ENCODE data around the gene TES. TPM values are rescaled to one million over a fixed set of nuclear protein-coding genes. Genes with fewer than 3 reads are reported as not detected.
A peak's percentile ranks its signal among the peaks of the same experiment; 100 is the strongest.

TES gene
- total RNA-seq, 2 experiments from 2014 or later = 74.0 to 76.4 TPM

DNA sequence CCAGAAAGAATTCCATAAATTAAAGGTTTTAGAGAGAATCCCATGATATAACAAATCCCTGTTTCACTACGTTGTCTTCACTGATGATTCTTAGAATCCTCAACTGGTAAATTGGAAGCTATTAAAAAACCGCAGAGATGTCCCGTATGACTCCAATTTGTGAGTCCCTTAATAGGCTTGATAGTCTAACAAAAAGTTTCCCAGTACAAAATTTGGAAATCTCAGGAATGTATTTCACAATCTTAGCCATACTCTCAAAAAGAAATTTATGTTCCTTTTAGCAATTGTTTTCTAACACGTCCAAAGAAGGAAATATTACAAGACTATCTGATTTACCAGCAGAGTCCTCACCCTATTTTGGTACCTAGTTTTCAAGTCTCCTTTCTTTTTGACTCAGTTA, 2.5 kb downstream of the TES start:
- no peak for DNase-seq
- H3K4me3 Mint-ChIP-seq = peak overlapping the region; percentile 87
- H3K9me3 Mint-ChIP-seq = no peaks in the 10 kb centered on the region
- H3K27ac Mint-ChIP-seq = peak overlapping the region; percentile 97
- peaks cover 50% of the 10 kb centered on the region for H3K4me1 Mint-ChIP-seq (ENCODE audit: low read depth)
- peaks cover 1% of the 10 kb centered on the region for H3K36me3 Mint-ChIP-seq (ENCODE audit: low read depth)
- CTCF ChIA-PET = interaction anchor here (1.0 to 2.5 kb wide), 4 partner anchors 22 to 33 kb away, joined by 3 to 17 read pairs (median 3); no protein-coding TSS in a partner anchor
- H3K27me3 Mint-ChIP-seq (ENCODE audit: low read depth) = no peaks in the 10 kb centered on the region
- intact Hi-C loops (cut with micrococcal nuclease) = loop anchor here (5.0 to 10.0 kb wide), 6 partner anchors 742 to 1972 kb away; partner anchors contain the start of genes LSM8, MDFIC and ST7

GRCh38 chr7:116213361-116214130, 3.2 kb downstream of the TES start:
- H3K4me3 Mint-ChIP-seq = peak overlapping the region; percentile 87
- H3K27me3 Mint-ChIP-seq (ENCODE audit: low read depth) = no peaks in the 10 kb centered on the region
- CTCF ChIA-PET = interaction anchor here (1.0 to 1.4 kb wide), 2 partner anchors 22 to 33 kb away, joined by 3 read pairs; no protein-coding TSS in a partner anchor
- intact Hi-C loops (cut with micrococcal nuclease) = loop anchor here (5.0 to 10.0 kb wide), 6 partner anchors 741 to 1971 kb away; partner anchors contain the start of genes LSM8, MDFIC and ST7
- H3K27ac Mint-ChIP-seq = peak overlapping the region; percentile 97
- H3K36me3 Mint-ChIP-seq (ENCODE audit: low read depth) = peaks cover 1% of the 10 kb centered on the region
- DNase-seq = no peak
- no peaks in the 10 kb centered on the region for H3K9me3 Mint-ChIP-seq
- peaks cover 57% of the 10 kb centered on the region for H3K4me1 Mint-ChIP-seq (ENCODE audit: low read depth)

- CTCF ChIA-PET = interaction anchor here (0.6 to 1.0 kb wide), 2 partner anchors 35 to 113 kb away, joined by 3 to 4 read pairs; no protein-coding TSS in a partner anchor
- no peaks in the 10 kb centered on the region for H3K27me3 Mint-ChIP-seq (ENCODE audit: low read depth)
Observed at GRCh38 chr7:116214921-116215320, 4.6 kb downstream of the TES start.

GRCh38 chr7:116215551-116215950, 5.2 kb downstream of the TES start:
- Mint-ChIP-seq H3K9me3 (no peaks in the 10 kb centered on the region), H3K36me3 (ENCODE audit: low read depth) (peaks cover 1% of the 10 kb centered on the region), H3K4me1 (ENCODE audit: low read depth) (peaks cover 63% of the 10 kb centered on the region), H3K4me3 (no peak overlapping the region), H3K27ac (peak overlapping the region; percentile 54), H3K27me3 (ENCODE audit: low read depth) (no peaks in the 10 kb centered on the region)
- CTCF ChIA-PET = interaction anchor here (0.6 to 2.1 kb wide), 3 partner anchors 21 to 113 kb away, joined by 3 to 19 read pairs (median 4); no protein-coding TSS in a partner anchor
- DNase-seq = no peak
- intact Hi-C loops (cut with micrococcal nuclease) = loop anchor here (10.0 kb wide), 4 partner anchors 739 to 1969 kb away; partner anchors contain the start of genes LSM8 and ST7

More at GRCh38 chr7:116214921-116215320, 4.6 kb downstream of the TES start:
- intact Hi-C loops (cut with micrococcal nuclease) = loop anchor here (5.0 to 10.0 kb wide), 6 partner anchors 740 to 1970 kb away; partner anchors contain the start of genes LSM8, MDFIC and ST7
- H3K9me3 Mint-ChIP-seq = no peaks in the 10 kb centered on the region
- H3K4me1 Mint-ChIP-seq (ENCODE audit: low read depth) = peaks cover 60% of the 10 kb centered on the region
- peak overlapping the region; percentile 59 for H3K27ac Mint-ChIP-seq
- DNase-seq = no peak
- peaks cover 1% of the 10 kb centered on the region for H3K36me3 Mint-ChIP-seq (ENCODE audit: low read depth)
- H3K4me3 Mint-ChIP-seq = peak overlapping the region; percentile 23

DNA sequence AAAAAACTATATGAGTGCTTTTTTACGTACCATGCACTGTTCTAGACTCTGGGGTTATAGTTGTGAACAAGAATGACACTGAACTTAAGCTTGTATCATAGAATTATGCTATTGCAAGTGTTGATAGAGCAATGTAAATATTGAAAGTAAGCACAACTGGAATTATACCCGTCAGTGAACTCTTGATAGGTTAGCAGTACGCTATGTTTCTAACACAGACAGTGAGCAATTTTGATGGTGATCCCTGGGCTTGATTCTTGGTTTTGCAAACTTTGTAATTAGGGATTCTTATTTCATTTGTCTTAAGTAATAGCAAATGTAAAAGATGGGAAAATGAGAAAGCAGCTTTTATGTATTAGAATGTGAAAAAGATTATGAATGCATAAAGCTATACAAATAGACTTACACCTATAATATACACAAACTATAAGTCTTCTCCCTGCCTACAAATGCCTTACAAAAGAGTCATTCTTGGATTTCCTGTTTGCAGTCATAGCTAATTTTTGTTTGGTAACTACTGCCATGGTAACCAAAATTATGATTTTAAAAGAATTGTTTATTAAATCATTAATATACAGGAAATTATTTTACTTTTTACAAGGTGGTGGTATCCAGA, 6.7 kb downstream of the TES start:
- Mint-ChIP-seq H3K4me1 (ENCODE audit: low read depth) (peaks cover 75% of the 10 kb centered on the region), H3K4me3 (no peak overlapping the region), H3K27ac (peak overlapping the region; percentile 52), H3K27me3 (ENCODE audit: low read depth) (no peaks in the 10 kb centered on the region), H3K36me3 (ENCODE audit: low read depth) (no peaks in the 10 kb centered on the region), H3K9me3 (no peaks in the 10 kb centered on the region)
- intact Hi-C loops (cut with micrococcal nuclease) = loop anchor here (10.0 kb wide), 4 partner anchors 738 to 1968 kb away; partner anchors contain the start of genes LSM8 and ST7
- no peak for DNase-seq
- CTCF ChIA-PET = interaction anchor here (1.0 to 2.1 kb wide), 4 partner anchors 14 to 371 kb away, joined by 3 to 19 read pairs (median 6); no protein-coding TSS in a partner anchor

GRCh38 chr7:116218051-116218645, 7.8 kb downstream of the TES start:
- H3K9me3 Mint-ChIP-seq = no peaks in the 10 kb centered on the region
- DNase-seq = no peak
- H3K4me3 Mint-ChIP-seq = no peak overlapping the region
- H3K4me1 Mint-ChIP-seq (ENCODE audit: low read depth) = peaks cover 77% of the 10 kb centered on the region
- H3K36me3 Mint-ChIP-seq (ENCODE audit: low read depth) = no peaks in the 10 kb centered on the region
- H3K27me3 Mint-ChIP-seq (ENCODE audit: low read depth) = no peaks in the 10 kb centered on the region
- intact Hi-C loops (cut with micrococcal nuclease) = loop anchor here (10.0 kb wide), 4 partner anchors 737 to 1967 kb away; partner anchors contain the start of genes LSM8 and ST7
- CTCF ChIA-PET = interaction anchor here (3.3 kb wide), 1 partner anchor 18 kb away, joined by 20 read pairs; no protein-coding TSS in a partner anchor
- no peak overlapping the region for H3K27ac Mint-ChIP-seq

- Mint-ChIP-seq H3K4me1 (ENCODE audit: low read depth) (peaks cover 79% of the 10 kb centered on the region), H3K36me3 (ENCODE audit: low read depth) (no peaks in the 10 kb centered on the region), H3K9me3 (no peaks in the 10 kb centered on the region), H3K27ac (no peak overlapping the region), H3K4me3 (no peak overlapping the region), H3K27me3 (ENCODE audit: low read depth) (no peaks in the 10 kb centered on the region)
- intact Hi-C loops (cut with micrococcal nuclease) = loop anchor here (10.0 kb wide), 4 partner anchors 736 to 1966 kb away; partner anchors contain the start of genes LSM8 and ST7
- CTCF ChIA-PET = interaction anchor here (0.7 to 3.3 kb wide), 5 partner anchors 8 to 40 kb away, joined by 3 to 20 read pairs (median 3); no protein-coding TSS in a partner anchor
- no peak for DNase-seq
Observed at GRCh38 chr7:116218747-116219146, 8.4 kb downstream of the TES start.

DNA sequence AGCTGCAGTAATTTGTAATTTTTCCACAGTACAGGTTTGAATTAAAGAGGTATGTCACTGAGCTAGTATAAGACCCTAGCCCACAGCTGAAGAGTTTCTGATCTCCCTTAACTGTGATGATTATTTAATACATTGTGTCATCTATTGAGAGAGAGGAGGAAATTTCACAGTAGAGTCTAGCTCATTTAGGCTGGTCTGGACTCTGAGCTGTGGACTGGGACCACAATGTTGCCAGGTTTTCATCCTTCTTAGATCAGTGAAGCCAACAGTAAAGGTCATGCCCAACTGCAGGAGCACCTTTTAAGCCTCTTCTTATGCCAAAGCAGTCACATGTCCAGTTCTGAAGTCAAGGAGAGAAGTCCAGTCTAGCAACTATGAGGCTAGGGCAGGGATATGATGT, 8.9 kb downstream of the TES start:
- CTCF ChIA-PET = interaction anchor here (0.5 to 3.3 kb wide), 6 partner anchors 8 to 43 kb away, joined by 3 to 20 read pairs (median 3); no protein-coding TSS in a partner anchor
- intact Hi-C loops (cut with micrococcal nuclease) = loop anchor here (10.0 kb wide), 4 partner anchors 736 to 1966 kb away; partner anchors contain the start of genes LSM8 and ST7
- Mint-ChIP-seq H3K36me3 (ENCODE audit: low read depth) (no peaks in the 10 kb centered on the region), H3K9me3 (no peaks in the 10 kb centered on the region), H3K27me3 (ENCODE audit: low read depth) (no peaks in the 10 kb centered on the region), H3K27ac (no peak overlapping the region), H3K4me3 (no peak overlapping the region), H3K4me1 (ENCODE audit: low read depth) (peaks cover 81% of the 10 kb centered on the region)
- DNase-seq = no peak

DNA sequence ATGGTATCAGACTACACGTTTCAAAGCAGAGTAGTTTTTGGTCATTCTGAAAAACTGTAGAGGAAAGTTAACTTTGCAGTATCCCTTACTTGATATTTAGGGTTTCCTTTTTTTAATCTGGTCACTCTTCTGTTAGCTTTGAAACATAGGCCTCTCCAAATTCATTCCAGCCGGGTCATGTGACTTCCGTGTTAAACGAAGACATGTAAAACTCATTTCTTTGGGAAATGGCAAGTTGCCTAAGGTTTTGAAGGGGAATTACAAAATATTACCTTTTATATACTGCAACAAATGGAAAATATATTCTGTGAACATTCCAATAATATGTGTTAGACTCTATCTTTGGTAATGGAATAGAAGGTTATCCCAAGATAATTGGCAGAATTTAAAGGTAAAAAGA, 9.5 kb downstream of the TES start:
- no peak overlapping the region for H3K27ac Mint-ChIP-seq
- H3K4me3 Mint-ChIP-seq = no peak overlapping the region
- intact Hi-C loops (cut with micrococcal nuclease) = loop anchor here (10.0 kb wide), 4 partner anchors 735 to 1965 kb away; partner anchors contain the start of genes LSM8 and ST7
- DNase-seq = no peak
- no peaks in the 10 kb centered on the region for H3K36me3 Mint-ChIP-seq (ENCODE audit: low read depth)
- peaks cover 81% of the 10 kb centered on the region for H3K4me1 Mint-ChIP-seq (ENCODE audit: low read depth)
- no peaks in the 10 kb centered on the region for H3K9me3 Mint-ChIP-seq
- H3K27me3 Mint-ChIP-seq (ENCODE audit: low read depth) = no peaks in the 10 kb centered on the region
- CTCF ChIA-PET = interaction anchor here (0.5 to 3.3 kb wide), 6 partner anchors 13 to 44 kb away, joined by 3 to 20 read pairs (median 3); no protein-coding TSS in a partner anchor

- DNase-seq = no peak
- no peaks in the 10 kb centered on the region for H3K36me3 Mint-ChIP-seq (ENCODE audit: low read depth)
- CTCF ChIA-PET = interaction anchor here (0.6 to 1.1 kb wide), 2 partner anchors 42 to 54 kb away, joined by 4 to 7 read pairs; no protein-coding TSS in a partner anchor
- no peaks in the 10 kb centered on the region for H3K9me3 Mint-ChIP-seq
- H3K27ac Mint-ChIP-seq = no peak overlapping the region
- intact Hi-C loops (cut with micrococcal nuclease) = no loop called here
- H3K27me3 Mint-ChIP-seq (ENCODE audit: low read depth) = no peaks in the 10 kb centered on the region
- no peak overlapping the region for H3K4me3 Mint-ChIP-seq
- peaks cover 83% of the 10 kb centered on the region for H3K4me1 Mint-ChIP-seq (ENCODE audit: low read depth)
Observed at GRCh38 chr7:116222501-116222900, 12.2 kb downstream of the TES start.

DNA sequence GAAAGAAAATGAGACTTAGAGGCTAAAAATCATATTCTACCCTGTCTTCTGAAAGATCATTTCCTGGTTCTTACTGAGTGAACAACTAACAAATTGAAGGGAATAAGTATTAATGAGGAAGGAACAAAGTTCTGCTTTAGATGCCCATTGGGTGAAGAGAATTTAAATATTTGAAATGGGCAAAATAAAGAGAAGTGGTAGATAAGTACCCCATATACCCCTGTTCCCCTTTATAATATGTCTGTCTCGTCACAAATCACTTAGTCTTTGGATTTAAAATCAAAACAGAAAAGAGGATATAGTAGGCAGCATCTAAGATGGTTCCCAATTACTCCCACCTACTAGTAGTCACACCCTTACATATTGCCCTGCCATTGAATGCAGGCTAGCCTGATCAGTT, 13.2 kb downstream of the TES start:
- no peak overlapping the region for H3K4me3 Mint-ChIP-seq

More for the DNA sequence above, 13.2 kb downstream of the TES start:
- Mint-ChIP-seq H3K27ac (peak overlapping the region; percentile 28), H3K9me3 (no peaks in the 10 kb centered on the region), H3K4me1 (ENCODE audit: low read depth) (peaks cover 82% of the 10 kb centered on the region), H3K27me3 (ENCODE audit: low read depth) (no peaks in the 10 kb centered on the region), H3K36me3 (ENCODE audit: low read depth) (no peaks in the 10 kb centered on the region)
- intact Hi-C loops (cut with micrococcal nuclease) = no loop called here
- CTCF ChIA-PET = interaction anchor here (0.5 kb wide), 1 partner anchor 15 kb away, joined by 3 read pairs; no protein-coding TSS in a partner anchor
- no peak for DNase-seq

Measured in activated naive CD4-positive, alpha-beta T cell treated with anti-CD3 and anti-CD28 coated beads for 36 hours (primary cell).